Subcutaneous adipose tissue (tissue), 4 donors: ENCODE data around the gene CCDC92B. TPM values are rescaled to one million over a fixed set of nuclear protein-coding genes. Genes with fewer than 3 reads are reported as not detected.

Experiments used
- CTCF ChIP-seq: fragments of 450-650 bp; IDR thresholded peaks from one replicate; pipeline ENCODE4 v1.5.1; 2016; ENCODE audit warnings: low read depth, mild to moderate bottlenecking, control low read depth, antibody characterized with exemption, moderate library complexity
- total RNA-seq, 4 donors: library from RNA; depleted of rRNA; stranded (reverse); fragments of >200 nt; gene quantifications; one replicate each; pipeline ENCODE4 v1.1.0, GENCODE V29; 2016

The CCDC92B gene
- total RNA-seq, 4 donors from 2014 or later, result not detected

DNA sequence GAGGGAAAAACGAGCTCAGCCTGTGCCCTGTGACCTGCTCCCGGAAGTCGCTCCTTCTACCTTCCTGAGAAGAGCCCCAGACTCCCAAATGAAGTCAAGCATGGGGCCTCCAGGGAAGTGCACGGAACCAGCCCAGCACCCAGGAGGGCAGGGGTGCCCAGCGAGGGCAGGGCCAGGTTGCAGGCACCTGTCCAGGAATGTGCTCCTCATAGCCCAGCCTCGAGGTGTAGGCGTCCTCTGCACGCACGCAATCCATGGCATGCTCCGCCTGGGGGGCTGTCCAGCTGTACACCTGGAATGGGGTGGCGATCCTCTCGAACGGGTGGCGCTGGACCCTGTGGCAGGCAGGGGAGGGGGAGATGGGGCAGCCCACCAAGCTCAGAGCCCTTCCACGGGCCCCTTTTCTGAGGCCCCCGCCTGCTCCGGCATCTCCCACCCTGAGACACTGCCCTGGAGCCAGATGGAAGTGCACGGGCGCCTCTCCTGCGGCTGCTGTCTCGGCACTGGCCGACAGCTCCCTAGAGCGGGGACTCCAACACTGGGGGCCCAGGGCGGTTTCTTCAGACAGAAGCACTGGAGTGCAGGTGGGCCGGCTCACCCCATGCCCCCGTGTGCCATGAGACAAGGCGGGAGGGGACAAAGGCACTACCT lies 48.8 kb downstream of the CCDC92B start:
- no peak for TF ChIP-seq CTCF

DNA sequence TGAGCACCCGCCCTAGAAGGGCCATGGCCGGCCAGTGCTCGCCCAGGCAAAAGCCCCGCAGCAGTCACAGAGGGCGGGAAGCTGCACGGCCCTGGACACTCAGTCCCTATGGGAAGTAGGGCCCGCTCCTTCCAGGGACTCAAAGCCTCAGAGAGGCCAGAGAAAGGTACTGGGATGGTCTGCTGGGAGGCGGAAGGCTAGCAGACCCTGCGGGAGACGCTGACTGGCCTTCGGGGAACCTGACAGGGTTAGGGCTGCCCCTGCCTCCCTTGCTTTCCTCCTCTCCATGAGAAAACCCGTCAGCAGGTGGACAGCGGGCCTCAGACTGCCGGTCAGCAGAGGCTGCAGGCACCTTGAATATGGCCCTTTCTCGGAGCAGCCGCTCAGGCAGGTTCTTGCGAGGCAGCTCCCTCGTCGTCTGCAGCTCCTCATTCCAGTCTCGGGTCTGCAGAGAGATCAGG lies 49.4 kb downstream of the CCDC92B start:
- no peak for TF ChIP-seq CTCF

DNA sequence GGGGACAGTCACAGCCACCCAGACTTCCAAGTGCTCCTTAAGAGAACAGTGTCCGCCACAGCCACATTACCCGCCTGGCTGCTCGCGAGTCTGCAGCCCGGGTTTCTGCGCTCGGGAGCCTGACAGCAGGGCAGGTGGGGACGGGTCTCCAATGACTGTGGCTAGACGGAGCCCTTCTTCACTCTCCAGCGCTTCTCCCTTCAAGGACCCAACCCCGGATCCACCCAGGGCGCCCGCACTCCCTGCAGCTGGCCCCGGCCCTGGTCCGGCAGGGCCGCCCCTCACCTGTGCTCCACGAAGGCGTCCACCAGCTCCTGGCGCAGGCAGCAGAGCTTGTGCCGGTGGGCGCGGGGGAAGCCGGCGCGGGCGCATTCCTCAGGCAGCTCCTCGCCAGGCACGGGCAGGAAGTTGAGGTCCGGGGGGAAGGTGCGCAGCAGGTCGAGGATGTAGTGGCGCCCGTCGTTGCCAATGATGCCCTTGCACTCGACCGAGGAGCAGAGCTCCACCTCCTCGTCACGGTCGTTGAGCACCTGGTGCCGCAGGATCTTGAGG lies 51.8 kb downstream of the CCDC92B start:
- TF ChIP-seq CTCF, result no peak

GRCh38 chr17:2695961-2696760 lies 53.3 kb downstream of the CCDC92B start:
- TF ChIP-seq CTCF, result no peak

- TF ChIP-seq CTCF, result no peak
Observed at GRCh38 chr17:2695243-2695960, 54.0 kb downstream of the CCDC92B start.

GRCh38 chr17:2694381-2695242 lies 54.8 kb downstream of the CCDC92B start:
- no peak for TF ChIP-seq CTCF
